Non-pigmented ciliary epithelial cell (primary cell): Measurements from ENCODE around the gene HNRNPR.
"Not testable (repeated sequence)": the region's sequence is repeated elsewhere in the genome, so short reads cannot be mapped to it uniquely, and the experiment has no call there.

Experiments
- DNase-seq: peaks from one replicate; pipeline ENCODE4 v3.0.0-alpha.2; 2010; ENCODE audit warnings: low read depth

HNRNPR gene

GRCh38 chr1:23344111-23344986, at the start of gene HNRNPR:
Gene HNRNPR, minus strand, starts transcription at chr1:23344284. Its CDS starts 3,276 bp downstream, at chr1:23341008.
- peak; percentile 100 for DNase-seq

GRCh38 chr1:23393706-23394105, 49.6 kb upstream of the HNRNPR start:
- no peak for DNase-seq

DNA sequence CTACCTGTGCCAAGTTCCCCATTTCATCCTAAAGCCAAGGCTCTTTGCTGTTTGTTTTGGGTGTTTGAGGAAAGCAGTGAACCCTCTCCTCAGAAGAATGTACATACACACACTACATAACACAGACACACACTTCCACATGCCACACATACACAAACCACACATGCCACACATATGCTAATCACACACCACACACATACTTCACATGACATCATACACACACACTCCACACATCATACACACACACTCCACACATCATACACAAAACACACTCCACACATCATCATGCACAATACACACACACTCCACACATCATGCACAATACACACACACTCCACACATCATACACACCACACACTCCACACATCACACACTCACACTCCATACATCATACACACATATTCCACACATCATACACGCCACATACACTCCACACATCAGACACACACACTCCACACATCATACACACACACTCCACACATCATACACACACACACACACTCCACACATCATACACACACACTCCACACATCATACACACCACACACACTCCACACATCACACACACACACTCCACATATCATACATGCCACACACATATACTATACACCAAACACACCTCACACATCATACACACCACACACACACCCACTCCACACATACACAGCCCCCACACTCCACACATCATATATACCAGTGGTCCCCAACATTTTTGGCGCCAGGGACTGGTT, 48.2 kb upstream of the HNRNPR start:
- DNase-seq = no peak

GRCh38 chr1:23389837-23390321, 45.8 kb upstream of the HNRNPR start:
- no peak for DNase-seq

DNA sequence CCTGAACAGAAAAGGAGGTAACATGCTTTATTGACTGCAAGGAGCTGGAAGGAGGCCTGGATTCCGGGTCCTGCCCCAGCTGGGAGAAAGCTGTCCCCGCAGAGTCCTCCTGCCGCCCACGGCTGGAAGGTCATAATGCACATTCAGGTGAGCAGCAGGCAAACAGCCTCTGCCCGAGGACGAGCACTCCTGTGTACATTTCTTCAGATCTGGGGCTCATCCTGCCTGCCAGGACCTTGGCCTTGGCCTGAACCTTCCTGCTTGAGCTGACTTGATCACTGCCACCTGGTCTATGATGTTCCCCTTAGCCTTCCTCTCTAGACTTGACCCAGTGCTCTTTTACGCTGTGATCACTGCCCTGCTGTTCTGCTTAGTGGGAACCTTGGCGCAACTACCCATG, 43.4 kb upstream of the HNRNPR start:
- no peak for DNase-seq

DNA sequence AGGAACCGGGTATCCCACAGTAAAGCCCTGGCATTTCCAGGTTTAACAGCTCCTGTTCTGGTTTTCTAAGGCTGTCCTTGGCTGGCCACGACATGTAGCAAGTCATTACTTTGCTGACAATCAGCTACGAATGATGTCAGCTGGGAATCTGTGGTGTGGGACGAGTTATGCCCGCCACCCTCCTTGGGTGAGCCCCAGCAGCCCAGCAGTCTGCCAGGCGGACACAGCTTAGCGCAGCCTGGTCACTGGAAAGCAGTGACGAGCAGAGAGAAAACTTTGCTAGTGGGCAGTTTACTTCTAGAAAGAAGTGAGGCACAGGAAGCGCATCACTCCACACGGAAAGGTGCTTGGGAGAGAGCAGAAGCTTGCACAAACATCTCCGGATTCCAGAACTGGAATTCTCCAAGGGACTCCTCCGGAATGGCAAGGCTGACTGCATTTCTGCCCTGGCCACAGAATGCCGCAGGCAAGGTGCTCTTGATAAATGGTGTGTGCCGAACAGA, 41.1 kb upstream of the HNRNPR start:
- no peak for DNase-seq

DNA sequence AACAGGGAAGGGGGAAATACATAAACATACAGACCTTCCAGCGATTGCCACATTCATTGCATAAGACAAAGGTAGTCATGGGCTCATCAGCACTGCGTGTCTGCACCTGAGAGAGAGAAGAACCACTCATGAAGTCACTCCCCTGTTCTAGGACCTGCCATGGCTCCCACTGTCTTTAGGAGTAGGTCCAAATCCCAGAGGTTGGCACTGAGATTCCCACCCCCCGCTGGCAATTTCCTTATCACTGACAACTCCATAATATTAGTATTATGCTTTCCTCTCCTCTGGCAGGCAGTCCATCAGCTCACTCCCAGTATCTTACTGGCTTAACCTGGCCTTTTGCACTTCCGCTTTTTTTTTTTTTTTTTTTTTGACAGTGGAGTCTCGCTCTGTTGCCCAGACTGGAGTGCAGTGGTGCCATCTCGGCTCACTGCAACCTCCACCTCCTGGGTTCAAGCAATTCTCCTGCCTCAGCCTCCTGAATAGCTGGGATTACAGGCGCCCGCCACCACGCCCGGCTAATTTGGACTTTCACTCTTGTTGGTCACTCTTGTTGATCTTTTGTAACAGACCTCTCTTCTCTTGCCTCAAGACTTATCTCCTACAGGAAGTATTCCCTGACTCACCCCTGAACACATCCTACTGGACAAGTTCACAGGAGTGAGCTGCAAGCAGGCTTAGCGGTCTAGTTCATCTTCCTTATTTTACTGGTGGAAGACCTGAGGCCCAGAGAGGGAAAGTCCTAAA, 40.4 kb upstream of the HNRNPR start:
- DNase-seq = no peak

- no peak for DNase-seq
Observed at GRCh38 chr1:23383577-23384311, 39.7 kb upstream of the HNRNPR start.

DNA sequence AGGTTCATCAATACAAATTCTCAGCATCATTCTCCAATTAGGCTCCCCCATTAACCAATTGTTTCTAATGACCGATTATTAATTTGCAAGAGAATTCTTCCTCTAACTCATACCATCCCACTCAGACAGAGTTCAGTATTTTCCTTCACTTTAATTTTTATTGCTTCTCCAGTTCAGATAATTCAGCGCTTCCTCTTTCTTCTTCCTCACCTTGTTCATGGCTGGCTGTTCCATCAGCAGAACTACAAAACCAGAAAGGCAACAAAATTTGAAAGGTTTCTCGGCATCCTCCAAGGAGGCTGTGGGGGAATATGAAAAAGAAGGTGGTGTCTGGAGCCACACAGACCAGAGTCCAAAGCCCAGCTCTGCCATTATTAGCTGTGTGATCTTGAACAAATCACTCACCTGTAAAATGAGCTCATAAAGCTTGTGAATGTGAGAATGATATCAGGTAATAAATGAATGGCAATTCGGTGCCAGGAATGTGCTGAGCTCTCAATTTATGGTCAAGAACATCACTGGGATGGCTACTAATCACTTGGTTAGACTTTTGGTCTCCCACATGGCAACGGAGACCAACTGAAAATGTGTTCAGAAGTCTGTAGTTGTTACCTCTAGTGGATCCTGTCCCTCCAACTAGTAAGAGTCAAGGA, 37.3 kb upstream of the HNRNPR start:
- DNase-seq = no peak

- no peak for DNase-seq
Observed at GRCh38 chr1:23380719-23381118, 36.6 kb upstream of the HNRNPR start.

DNA sequence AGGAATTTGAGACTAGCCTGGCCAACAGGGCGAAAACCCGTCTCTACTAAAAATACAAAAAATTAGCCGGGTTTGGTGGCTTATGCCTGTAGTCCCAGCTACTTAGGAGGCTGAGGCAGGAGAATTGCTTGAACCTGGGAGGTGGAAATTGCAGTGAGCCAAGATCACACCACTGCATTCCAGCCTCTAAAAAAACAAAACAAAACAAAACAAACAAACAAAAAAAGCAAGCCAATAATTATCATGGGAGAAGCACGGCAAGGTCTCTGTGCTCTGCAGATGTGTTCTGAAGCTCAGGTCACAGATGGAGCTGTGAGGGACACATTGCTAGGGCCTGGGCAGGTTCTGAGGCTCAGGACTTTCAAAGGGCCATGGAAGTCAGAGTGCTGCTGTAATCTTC, 36.2 kb upstream of the HNRNPR start:
- not testable (repeated sequence) for DNase-seq

DNA sequence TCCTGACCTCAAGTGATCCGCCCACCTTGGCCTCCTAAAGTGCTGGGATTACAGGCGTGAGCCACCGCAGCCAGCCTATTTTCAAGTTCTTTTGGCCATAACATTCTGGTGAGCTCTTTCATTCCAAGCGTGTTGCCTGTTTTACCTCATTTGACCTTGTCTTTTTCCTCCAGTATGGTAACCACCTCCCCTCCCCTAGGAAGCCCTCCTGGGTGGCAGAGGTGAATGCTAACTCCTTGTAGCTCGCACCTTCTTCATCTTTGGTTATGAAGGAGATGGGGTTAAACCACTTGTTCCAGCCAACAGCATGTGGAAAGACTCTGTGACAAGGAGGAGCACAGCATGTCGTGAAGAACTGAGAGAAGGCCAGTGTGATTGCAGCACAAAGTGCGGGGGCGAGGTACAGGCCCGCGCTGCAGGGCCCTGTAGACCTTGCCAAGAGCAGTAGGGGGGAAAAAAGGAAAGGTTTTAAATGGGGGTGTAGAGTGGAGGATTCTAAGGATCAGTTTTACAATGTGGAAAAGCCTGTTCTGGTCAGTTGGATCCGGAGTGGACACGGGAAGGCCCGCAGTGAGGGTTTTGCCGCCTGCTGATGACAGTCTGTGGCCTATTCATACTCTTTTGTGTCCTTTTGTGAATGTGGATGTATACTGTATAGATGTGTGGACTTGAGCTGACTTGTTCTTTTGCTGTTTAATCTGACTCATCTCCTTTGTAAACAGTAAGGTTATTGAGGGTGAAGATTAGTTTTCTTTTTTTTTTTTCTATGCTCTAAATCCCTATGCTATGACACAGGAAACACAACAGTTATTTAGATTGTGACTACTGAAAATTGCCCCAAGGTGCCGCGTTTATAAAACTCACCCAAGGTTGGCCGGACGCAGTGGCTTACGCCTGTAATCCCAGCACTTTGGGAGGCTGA, 33.1 kb upstream of the HNRNPR start:
- DNase-seq = no peak

DNA sequence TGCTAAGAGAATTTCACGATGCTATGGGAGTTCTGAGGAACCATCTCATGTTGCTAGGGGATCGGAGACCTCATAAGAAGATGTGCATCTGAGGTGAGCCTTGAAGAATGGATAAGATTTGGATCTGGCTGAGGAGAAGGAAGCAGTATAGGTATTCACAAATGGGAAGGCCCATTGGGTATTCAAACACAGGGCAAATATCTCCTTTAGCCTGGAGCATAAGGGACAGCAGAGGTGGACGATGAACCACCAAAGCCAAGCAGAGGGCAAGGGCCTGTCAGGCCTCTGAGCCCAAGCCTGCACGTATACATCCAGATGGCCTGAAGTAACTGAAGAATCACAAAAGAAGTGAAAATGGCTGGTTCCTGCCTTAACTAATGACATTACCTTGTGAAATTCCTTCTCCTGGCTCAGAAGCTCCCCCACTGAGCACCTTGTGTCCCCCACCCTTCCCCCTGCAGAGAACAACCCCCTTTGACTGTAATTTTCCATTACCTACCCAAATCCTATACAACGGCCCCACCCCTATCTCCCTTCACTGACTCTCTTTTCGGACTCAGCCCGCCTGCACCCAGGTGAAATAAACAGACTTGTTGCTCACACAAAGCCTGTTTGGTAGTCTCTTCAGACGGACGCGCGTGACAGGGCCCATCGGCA, 30.1 kb upstream of the HNRNPR start:
- not testable (repeated sequence) for DNase-seq

GRCh38 chr1:23371987-23372880, 28.1 kb upstream of the HNRNPR start:
- DNase-seq = no peak

DNA sequence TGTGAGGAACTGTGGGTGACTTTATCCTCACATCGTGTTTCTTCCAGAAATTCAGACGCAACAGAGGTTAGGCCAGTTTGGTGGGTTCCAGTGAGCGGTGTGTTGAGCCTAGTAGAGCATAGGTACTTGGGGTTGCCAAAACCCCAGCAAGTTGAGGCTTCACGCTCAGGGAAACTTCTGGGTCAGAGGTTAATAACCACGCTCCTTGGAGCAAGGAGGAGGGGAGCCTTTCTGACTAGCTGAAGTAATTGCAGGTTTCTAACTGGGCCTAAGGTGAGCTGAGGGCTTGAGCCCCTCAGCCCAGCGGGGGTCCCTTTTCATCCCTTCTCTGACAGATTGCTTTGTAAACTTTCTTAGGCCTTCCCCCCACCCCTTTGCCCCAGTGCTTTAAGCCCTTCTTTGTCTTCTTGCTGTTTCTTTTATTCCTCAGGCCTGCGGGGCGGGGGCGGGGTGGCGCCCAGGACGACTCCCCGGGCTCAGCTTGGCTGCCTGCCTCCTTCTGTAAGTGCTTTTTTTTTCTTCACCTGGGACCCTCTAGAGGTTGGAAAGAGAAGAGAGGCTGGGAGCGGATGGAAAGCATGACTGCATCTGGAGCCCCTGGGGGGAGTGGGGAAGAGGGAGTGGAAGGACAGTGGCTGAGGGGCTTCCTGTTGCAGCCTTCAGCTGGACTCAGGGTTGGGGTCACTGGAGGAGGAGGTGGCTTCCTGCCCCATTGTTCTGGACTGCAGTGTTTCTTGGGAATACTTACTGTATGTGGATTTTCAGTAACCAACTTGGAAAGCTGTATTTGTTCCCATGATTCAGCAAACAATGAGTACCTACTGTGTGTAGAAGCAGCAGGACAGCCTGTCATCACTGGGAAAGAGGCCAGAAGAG, 26.9 kb upstream of the HNRNPR start:
- no peak for DNase-seq

- DNase-seq = no peak
Observed at GRCh38 chr1:23370330-23370708, 26.2 kb upstream of the HNRNPR start.

DNA sequence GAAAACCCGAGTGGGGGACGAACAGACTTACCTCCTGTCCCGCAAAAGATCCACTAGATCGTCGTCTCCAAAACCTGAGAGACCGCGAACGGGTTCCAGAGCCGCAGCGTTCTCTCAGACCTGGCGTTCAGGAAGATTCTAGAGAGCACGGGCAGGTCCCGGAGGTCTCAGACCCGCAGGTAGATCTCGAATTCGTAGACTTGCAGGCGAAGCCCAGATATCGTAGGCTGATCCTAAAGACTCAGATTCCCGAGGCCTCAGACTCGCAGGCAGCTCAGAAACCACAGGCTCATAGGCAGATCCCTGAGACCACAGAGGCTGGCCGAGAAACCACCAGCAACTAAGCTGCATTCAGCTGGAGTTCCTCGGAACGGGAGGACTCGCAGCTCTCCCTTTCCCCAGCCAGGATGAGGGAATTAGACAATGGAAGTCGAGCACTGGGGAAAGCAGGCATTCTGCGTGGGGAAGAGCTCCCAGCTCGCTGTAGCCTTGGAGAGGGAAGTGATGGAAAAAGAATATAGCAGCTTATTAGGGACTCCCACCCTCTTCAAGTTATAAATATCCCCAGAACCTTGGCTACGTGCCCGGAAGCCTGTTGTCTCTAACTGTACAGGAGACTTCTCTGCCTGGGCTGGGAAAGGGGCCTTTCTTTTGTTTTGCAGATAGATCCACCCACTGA, 25.4 kb upstream of the HNRNPR start, which contains the start of gene ZNF436:
Gene ZNF436 (minus strand): TSS at position 502 of the 679 bp plus-strand sequence. CDS start 1,831 bp downstream, outside the sequence.
- DNase-seq = no peak
